Activated CD8-positive, alpha-beta memory T cell treated with anti-CD3 and anti-CD28 coated beads, Interleukin-2, amount 50 U/mL, for 4 hours (primary cell): ENCODE data around the gene JAG2.

Experiments
- DNase-seq: peaks from one replicate; pipeline ENCODE4 v3.0.0-alpha.2; 2020

JAG2 gene

GRCh38 chr14:105168496-105168978 lies at the start of gene JAG2:
JAG2 (minus strand) TSS chr14:105168776; CDS start chr14:105168420, 356 bp downstream.
- DNase-seq, result peak; percentile 57

GRCh38 chr14:105217774-105218173 lies 49.2 kb upstream of the JAG2 start:
- DNase-seq, result no peak

- DNase-seq, result no peak
Measured at GRCh38 chr14:105216490-105217247, 48.1 kb upstream of the JAG2 start.

- DNase-seq, result no peak
Measured at GRCh38 chr14:105215602-105216001, 47.0 kb upstream of the JAG2 start.

- DNase-seq, result no peak
Measured at GRCh38 chr14:105214324-105214915, 45.8 kb upstream of the JAG2 start.

- DNase-seq, result no peak
Measured at GRCh38 chr14:105213361-105213760, 44.8 kb upstream of the JAG2 start.

GRCh38 chr14:105212541-105213300 lies 44.1 kb upstream of the JAG2 start:
- no peak for DNase-seq

GRCh38 chr14:105211758-105212089 lies 43.1 kb upstream of the JAG2 start:
- no peak for DNase-seq

- DNase-seq, result no peak
Measured at GRCh38 chr14:105211086-105211757, 42.6 kb upstream of the JAG2 start.

- DNase-seq, result no peak
Measured at GRCh38 chr14:105210266-105211025, 41.9 kb upstream of the JAG2 start.

- DNase-seq, result no peak
Measured at GRCh38 chr14:105209646-105210045, 41.1 kb upstream of the JAG2 start.

- no peak for DNase-seq
Measured at GRCh38 chr14:105209091-105209490, 40.5 kb upstream of the JAG2 start.

- DNase-seq, result no peak
Measured at GRCh38 chr14:105208738-105209075, 40.1 kb upstream of the JAG2 start.

GRCh38 chr14:105207996-105208737 lies 39.6 kb upstream of the JAG2 start:
- DNase-seq, result no peak

GRCh38 chr14:105207460-105207901 lies 38.9 kb upstream of the JAG2 start:
- no peak for DNase-seq

- DNase-seq, result no peak
Measured at GRCh38 chr14:105206873-105207272, 38.3 kb upstream of the JAG2 start.

- no peak for DNase-seq
Measured at GRCh38 chr14:105205673-105206208, 37.2 kb upstream of the JAG2 start.

GRCh38 chr14:105204931-105205672 lies 36.5 kb upstream of the JAG2 start:
- DNase-seq, result no peak

- DNase-seq, result no peak
Measured at GRCh38 chr14:105204206-105204930, 35.8 kb upstream of the JAG2 start.

- DNase-seq, result no peak
Measured at GRCh38 chr14:105203701-105204100, 35.1 kb upstream of the JAG2 start.
